Stomach smooth muscle (tissue), 2 donors: Measurements from ENCODE around the gene LANCL3.
"Not testable (repeated sequence)": the region's sequence is repeated elsewhere in the genome, so short reads cannot be mapped to it uniquely, and the experiment has no call there.

Experiments used
- H3K27ac ChIP-seq: one replicate; pipeline ENCODE4 v1.7.0; 2013; ENCODE audit warnings: mild to moderate bottlenecking, low read length, inconsistent platforms
- H3K27me3 ChIP-seq, 2 donors: one replicate each; pipeline ENCODE4 v1.7.0; 2013; ENCODE audit warnings: low read length in 2 of 2; ENCODE audit not compliant: insufficient read depth in 2 of 2, control insufficient read depth in 1 of 2
- H3K36me3 ChIP-seq, 2 donors: one replicate each; pipeline ENCODE4 v1.7.0; 2013; ENCODE audit warnings: low read length in 2 of 2; ENCODE audit not compliant: control insufficient read depth in 2 of 2, insufficient read depth in 2 of 2
- H3K4me1 ChIP-seq: one replicate; pipeline ENCODE4 v1.7.0; 2013; ENCODE audit warnings: low read length; ENCODE audit not compliant: control insufficient read depth, insufficient read depth
- H3K4me3 ChIP-seq, 2 donors: one replicate each; pipeline ENCODE4 v1.7.0; 2013; ENCODE audit warnings: low read length in 2 of 2
- H3K9ac ChIP-seq, 2 donors: one replicate each; pipeline ENCODE4 v1.7.0; 2013; ENCODE audit warnings: low read length in 2 of 2, mild to moderate bottlenecking in 1 of 2
- H3K9me3 ChIP-seq, 2 donors: one replicate each; pipeline ENCODE4 v1.7.0; 2013; ENCODE audit warnings: low read length in 2 of 2; ENCODE audit not compliant: control insufficient read depth in 2 of 2
- donor health status: healthy.
- donor health status: Pancreatic carcinoma.

The LANCL3 gene

GRCh38 chrX:37609727-37610126, 38.3 kb downstream of the LANCL3 start:
- Histone ChIP-seq H3K4me3 (no peak overlapping the region), H3K36me3 (no peaks in the 10 kb centered on the region), H3K9ac (no peak overlapping the region), H3K27me3 (peaks cover 0 to 3% of the 10 kb centered on the region in 2 donors), H3K27ac (no peak overlapping the region), H3K4me1 (peaks cover 2% of the 10 kb centered on the region), H3K9me3 (no peaks in the 10 kb centered on the region)

- H3K27ac ChIP-seq: no peak overlapping the region
- H3K27me3 ChIP-seq: no peaks in the 10 kb centered on the region
- no peak overlapping the region for H3K9ac ChIP-seq
- H3K4me3 ChIP-seq: no peak overlapping the region
- H3K36me3 ChIP-seq: no peaks in the 10 kb centered on the region
- H3K4me1 ChIP-seq: no peaks in the 10 kb centered on the region
- H3K9me3 ChIP-seq: no peaks in the 10 kb centered on the region
Observed at GRCh38 chrX:37613933-37614332, 42.5 kb downstream of the LANCL3 start.

- H3K4me3 ChIP-seq: no peak overlapping the region
- no peaks in the 10 kb centered on the region for H3K9me3 ChIP-seq
- H3K4me1 ChIP-seq: no peaks in the 10 kb centered on the region
- no peak overlapping the region for H3K9ac ChIP-seq
- H3K27ac ChIP-seq: no peak overlapping the region
- H3K27me3 ChIP-seq: peaks cover 0 to 8% of the 10 kb centered on the region in 2 donors
- no peaks in the 10 kb centered on the region for H3K36me3 ChIP-seq
Observed at GRCh38 chrX:37627602-37628001, 56.1 kb downstream of the LANCL3 start.

DNA sequence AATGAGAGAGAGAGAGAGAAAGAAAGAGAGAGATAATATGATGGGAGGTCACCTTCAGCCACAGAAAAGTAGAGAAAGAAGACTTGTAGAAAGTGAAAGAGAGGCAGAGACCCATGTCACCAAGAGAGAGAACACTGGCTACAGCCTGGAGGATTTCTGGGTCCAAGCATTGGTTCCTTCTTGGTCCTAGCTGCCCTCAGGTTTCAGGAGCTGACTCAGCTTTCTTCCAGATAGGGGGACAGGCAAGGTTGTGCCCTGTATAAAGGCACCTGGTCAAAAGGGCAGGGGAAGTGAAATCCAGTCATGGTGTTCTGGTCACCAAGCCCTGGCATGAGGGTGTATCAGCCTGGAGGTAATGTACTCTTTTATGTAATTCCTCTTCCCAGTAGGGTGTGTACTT, 66.6 kb downstream of the LANCL3 start:
- no peaks in the 10 kb centered on the region for H3K27me3 ChIP-seq
- no peaks in the 10 kb centered on the region for H3K36me3 ChIP-seq
- no peaks in the 10 kb centered on the region for H3K9me3 ChIP-seq
- H3K9ac ChIP-seq: no peak overlapping the region
- no peak overlapping the region for H3K4me3 ChIP-seq
- no peak overlapping the region for H3K27ac ChIP-seq
- H3K4me1 ChIP-seq: no peaks in the 10 kb centered on the region

DNA sequence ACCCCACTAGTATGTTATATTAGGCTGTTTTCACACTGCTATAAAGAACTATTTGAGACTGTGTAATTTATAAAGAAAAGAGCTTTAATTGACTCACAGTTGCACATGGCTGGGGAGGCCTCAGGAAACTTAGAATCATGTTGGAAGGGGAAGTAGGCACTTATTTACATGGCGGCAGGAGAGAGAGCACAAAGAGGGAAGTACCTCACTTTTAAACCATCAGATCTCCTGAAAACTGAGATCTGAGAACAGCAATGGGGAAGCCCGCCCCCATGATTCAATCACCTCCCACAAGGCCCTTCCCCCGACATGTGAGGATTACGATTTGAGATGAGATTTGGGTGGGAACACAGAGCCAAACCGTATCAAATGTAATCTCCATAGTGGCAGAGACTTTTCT, 68.7 kb downstream of the LANCL3 start:
- no peak overlapping the region for H3K27ac ChIP-seq
- H3K4me3 ChIP-seq: no peak overlapping the region
- no peaks in the 10 kb centered on the region for H3K27me3 ChIP-seq
- no peaks in the 10 kb centered on the region for H3K4me1 ChIP-seq
- no peaks in the 10 kb centered on the region for H3K9me3 ChIP-seq
- H3K36me3 ChIP-seq: no peaks in the 10 kb centered on the region
- H3K9ac ChIP-seq: no peak overlapping the region

GRCh38 chrX:37641859-37642258, 70.4 kb downstream of the LANCL3 start:
- Histone ChIP-seq H3K27me3 (no peaks in the 10 kb centered on the region), H3K9ac (no peak overlapping the region), H3K36me3 (no peaks in the 10 kb centered on the region), H3K4me3 (no peak overlapping the region), H3K27ac (no peak overlapping the region), H3K4me1 (no peaks in the 10 kb centered on the region), H3K9me3 (no peaks in the 10 kb centered on the region)

DNA sequence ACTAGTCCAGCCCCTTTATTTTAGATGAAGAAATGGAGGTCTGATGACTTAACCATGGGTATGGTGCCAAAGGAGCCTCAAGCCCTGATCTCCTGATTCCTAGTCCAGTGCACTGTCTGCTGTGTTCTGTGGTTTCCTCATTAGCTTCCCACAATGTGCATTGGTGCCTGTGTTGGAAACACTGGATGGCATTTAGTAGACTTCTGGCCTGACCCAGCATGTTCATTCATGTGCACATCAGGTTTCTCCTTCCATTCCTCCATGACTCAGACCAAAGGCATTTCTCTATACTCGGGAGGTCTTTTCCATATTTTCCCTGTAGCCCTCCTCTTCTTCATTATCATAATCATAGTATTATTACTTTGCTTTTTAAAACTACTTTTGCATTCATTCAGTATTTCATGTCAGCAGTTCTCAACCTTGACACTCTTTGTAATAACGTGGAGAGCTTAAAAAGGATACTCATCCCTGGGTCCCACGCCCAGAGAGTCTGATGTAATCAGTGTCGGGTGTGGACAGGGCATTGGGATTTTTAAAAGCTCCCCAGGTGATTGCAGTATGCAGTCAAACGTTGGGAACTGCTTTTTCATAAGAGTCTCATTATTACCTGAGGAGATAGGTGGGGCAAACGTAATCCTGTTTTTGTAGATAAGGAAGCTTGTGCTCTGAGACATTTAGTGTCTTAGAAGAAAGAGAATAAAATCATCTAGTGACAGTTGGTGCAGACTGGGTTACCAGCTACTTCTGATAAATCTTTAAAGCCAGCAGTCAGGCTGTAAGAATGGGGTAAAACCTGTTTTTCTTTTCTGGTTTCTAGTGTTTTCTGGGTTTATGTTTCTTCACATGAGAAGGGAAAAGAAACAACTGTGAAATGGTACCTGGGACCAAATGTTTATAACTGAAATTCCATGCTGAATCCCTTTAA, 73.2 kb downstream of the LANCL3 start:
- no peaks in the 10 kb centered on the region for H3K27me3 ChIP-seq
- H3K36me3 ChIP-seq: no peaks in the 10 kb centered on the region
- no peak overlapping the region for H3K4me3 ChIP-seq
- H3K27ac ChIP-seq: no peak overlapping the region
- no peaks in the 10 kb centered on the region for H3K4me1 ChIP-seq
- no peaks in the 10 kb centered on the region for H3K9me3 ChIP-seq
- no peak overlapping the region for H3K9ac ChIP-seq

- H3K9me3 ChIP-seq: no peaks in the 10 kb centered on the region
- no peak overlapping the region for H3K9ac ChIP-seq
- H3K4me1 ChIP-seq: no peaks in the 10 kb centered on the region
- H3K27ac ChIP-seq: no peak overlapping the region
- no peak overlapping the region for H3K4me3 ChIP-seq
- H3K36me3 ChIP-seq: no peaks in the 10 kb centered on the region
- no peaks in the 10 kb centered on the region for H3K27me3 ChIP-seq
Observed at GRCh38 chrX:37646254-37646653, 74.8 kb downstream of the LANCL3 start.

- H3K4me1 ChIP-seq, H3K36me3 ChIP-seq, H3K4me3 ChIP-seq, H3K9me3 ChIP-seq, H3K27me3 ChIP-seq, H3K9ac ChIP-seq, H3K27ac ChIP-seq: not testable (repeated sequence)
Observed at GRCh38 chrX:37650879-37651278, 79.4 kb downstream of the LANCL3 start.

GRCh38 chrX:37651921-37652452, 80.5 kb downstream of the LANCL3 start:
- no peaks in the 10 kb centered on the region for H3K4me1 ChIP-seq
- no peak overlapping the region for H3K4me3 ChIP-seq

DNA sequence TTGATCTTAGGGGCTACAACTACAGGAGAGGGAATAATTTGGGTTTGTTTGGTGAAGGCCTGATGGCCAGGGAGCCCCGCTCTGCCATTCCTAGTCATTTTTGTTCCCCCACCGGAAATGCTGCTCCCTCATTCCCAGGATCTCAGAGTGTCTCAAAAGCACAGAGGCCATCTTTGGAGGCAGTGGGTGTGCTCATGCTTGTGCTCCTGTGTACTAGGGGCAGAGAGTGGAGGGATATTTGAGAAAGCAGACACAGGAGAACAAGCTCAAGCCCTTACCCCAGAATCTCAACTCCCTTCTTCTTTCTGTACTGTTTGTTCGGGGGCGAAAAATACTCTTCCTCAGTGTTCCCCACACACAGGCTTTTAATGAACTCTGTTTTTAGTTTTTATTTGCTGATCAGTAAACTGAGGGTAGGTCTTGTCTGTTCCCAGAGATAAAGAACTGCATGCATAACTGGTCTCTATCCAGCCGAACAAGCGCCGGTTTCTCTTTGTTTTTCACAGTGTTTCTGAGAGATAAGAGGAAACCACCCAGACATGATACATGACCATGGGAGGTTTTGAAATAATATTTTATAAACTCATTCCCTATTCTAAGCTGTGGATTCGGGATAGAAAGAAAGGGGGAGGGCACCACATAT, 81.2 kb downstream of the LANCL3 start:
- no peak overlapping the region for H3K4me3 ChIP-seq
- peaks cover 0 to 2% of the 10 kb centered on the region in 2 donors for H3K27me3 ChIP-seq
- H3K4me1 ChIP-seq: no peaks in the 10 kb centered on the region
- no peak overlapping the region for H3K27ac ChIP-seq
- no peaks in the 10 kb centered on the region for H3K36me3 ChIP-seq
- no peaks in the 10 kb centered on the region for H3K9me3 ChIP-seq
- H3K9ac ChIP-seq: no peak overlapping the region

More at GRCh38 chrX:37651921-37652452, 80.5 kb downstream of the LANCL3 start:
- Histone ChIP-seq H3K36me3 (no peaks in the 10 kb centered on the region), H3K27ac (no peak overlapping the region), H3K27me3 (peaks cover 0 to 2% of the 10 kb centered on the region in 2 donors), H3K9me3 (no peaks in the 10 kb centered on the region), H3K9ac (no peak overlapping the region)
